A549 (cell line): Measurements from ENCODE around the gene THBD.

Source experiments
- EP300 ChIP-seq, 2 experiments: fragments of >200 bp; sonication (Bioruptor Twin); formaldehyde crosslinking; IDR thresholded peaks; 2 replicates in 1 of 2; 3 replicates in 1 of 2; pipeline ENCODE4 v1.6.1; 2016 to 2017
- POLR2A ChIP-seq: IDR thresholded peaks from 2 replicates; pipeline ENCODE4 v1.6.1; 2012; ENCODE audit warnings: mild to moderate bottlenecking, low read length
- RAD21 ChIP-seq, 2 experiments: fragments of >200 bp in 1 of 2; sonication (Bioruptor Twin) in 1 of 2; formaldehyde crosslinking in 1 of 2; IDR thresholded peaks in 1 of 2; conservative IDR thresholded peaks in 1 of 2; 2 replicates in 1 of 2; 3 replicates in 1 of 2; pipeline ENCODE4 v1.6.1; 2012 to 2018; ENCODE audit warnings: inconsistent platforms in 1 of 2
- SMC3 ChIP-seq: fragments of >200 bp; sonication (Bioruptor Twin); formaldehyde crosslinking; IDR thresholded peaks from 3 replicates; pipeline ENCODE4 v1.6.1; 2018; ENCODE audit warnings: inconsistent platforms
- SREBF2 ChIP-seq: fragments of 450-650 bp; IDR thresholded peaks from 2 replicates; pipeline ENCODE4 v1.6.1; 2014; ENCODE audit warnings: mild to moderate bottlenecking, moderate library complexity
- TF ChIP-seq, protein P1 (sequence below): fragments of >200 bp; sonication (Bioruptor Twin); formaldehyde crosslinking; IDR thresholded peaks from 3 replicates; pipeline ENCODE4 v1.6.1; 2016
- TF ChIP-seq, protein P2 (sequence below): fragments of >200 bp; sonication (Bioruptor Twin); formaldehyde crosslinking; IDR thresholded peaks from 3 replicates; pipeline ENCODE4 v1.5.1; 2016
- TF ChIP-seq, protein P3 (sequence below): fragments of 450-650 bp; IDR thresholded peaks from 2 replicates; pipeline ENCODE4 v1.6.1; 2014; ENCODE audit warnings: antibody characterized with exemption

DNA sequence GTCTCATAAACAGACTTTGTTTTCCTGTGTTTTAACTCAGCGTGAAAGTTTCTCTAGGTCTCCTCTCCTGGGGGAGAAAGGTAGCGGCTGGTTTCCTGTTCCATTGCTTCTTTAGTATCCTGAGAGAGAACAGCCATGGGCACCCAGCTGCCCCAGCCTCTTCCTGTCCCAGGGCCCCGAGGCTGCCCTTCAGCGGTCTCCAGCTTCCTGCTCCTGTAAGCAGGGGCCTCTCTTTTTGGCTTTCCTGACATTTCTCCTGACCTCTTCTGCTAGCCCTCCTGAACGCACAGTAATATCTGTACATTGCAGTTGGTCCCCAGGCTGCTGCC is 16.8 kb downstream of the THBD start:
- TF ChIP-seq EP300 (IDR thresholded peaks at IDR 0.05) (no peak), POLR2A (no peak), RAD21 (conservative IDR thresholded peaks at IDR 0.05 in 1 of 2, IDR thresholded peaks at IDR 0.05 in 1 of 2) (no peak), SMC3 (no peak), SREBF2 (no peak)
- TF ChIP-seq, protein P1, sequence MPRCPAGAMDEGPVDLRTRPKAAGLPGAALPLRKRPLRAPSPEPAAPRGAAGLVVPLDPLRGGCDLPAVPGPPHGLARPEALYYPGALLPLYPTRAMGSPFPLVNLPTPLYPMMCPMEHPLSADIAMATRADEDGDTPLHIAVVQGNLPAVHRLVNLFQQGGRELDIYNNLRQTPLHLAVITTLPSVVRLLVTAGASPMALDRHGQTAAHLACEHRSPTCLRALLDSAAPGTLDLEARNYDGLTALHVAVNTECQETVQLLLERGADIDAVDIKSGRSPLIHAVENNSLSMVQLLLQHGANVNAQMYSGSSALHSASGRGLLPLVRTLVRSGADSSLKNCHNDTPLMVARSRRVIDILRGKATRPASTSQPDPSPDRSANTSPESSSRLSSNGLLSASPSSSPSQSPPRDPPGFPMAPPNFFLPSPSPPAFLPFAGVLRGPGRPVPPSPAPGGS, result no peak
- TF ChIP-seq, protein P2, sequence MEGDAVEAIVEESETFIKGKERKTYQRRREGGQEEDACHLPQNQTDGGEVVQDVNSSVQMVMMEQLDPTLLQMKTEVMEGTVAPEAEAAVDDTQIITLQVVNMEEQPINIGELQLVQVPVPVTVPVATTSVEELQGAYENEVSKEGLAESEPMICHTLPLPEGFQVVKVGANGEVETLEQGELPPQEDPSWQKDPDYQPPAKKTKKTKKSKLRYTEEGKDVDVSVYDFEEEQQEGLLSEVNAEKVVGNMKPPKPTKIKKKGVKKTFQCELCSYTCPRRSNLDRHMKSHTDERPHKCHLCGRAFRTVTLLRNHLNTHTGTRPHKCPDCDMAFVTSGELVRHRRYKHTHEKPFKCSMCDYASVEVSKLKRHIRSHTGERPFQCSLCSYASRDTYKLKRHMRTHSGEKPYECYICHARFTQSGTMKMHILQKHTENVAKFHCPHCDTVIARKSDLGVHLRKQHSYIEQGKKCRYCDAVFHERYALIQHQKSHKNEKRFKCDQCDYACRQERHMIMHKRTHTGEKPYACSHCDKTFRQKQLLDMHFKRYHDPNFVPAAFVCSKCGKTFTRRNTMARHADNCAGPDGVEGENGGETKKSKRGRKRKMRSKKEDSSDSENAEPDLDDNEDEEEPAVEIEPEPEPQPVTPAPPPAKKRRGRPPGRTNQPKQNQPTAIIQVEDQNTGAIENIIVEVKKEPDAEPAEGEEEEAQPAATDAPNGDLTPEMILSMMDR, result no peak
- TF ChIP-seq, protein P3, sequence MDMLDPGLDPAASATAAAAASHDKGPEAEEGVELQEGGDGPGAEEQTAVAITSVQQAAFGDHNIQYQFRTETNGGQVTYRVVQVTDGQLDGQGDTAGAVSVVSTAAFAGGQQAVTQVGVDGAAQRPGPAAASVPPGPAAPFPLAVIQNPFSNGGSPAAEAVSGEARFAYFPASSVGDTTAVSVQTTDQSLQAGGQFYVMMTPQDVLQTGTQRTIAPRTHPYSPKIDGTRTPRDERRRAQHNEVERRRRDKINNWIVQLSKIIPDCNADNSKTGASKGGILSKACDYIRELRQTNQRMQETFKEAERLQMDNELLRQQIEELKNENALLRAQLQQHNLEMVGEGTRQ, result no peak
